MG63 (cell line): Measurements from ENCODE around the gene TMEM183A. TPM values are rescaled to one million over a fixed set of nuclear protein-coding genes. Genes with fewer than 3 reads are reported as not detected.
"Not testable (repeated sequence)": the region's sequence is repeated elsewhere in the genome, so short reads cannot be mapped to it uniquely, and the experiment has no call there.

Experiments used
- DNase-seq: peaks from one replicate; pipeline ENCODE4 v3.0.0-alpha.2; 2020
- H3K27me3 ChIP-seq: fragments of 250-450 bp; sonication (Bioruptor Pico); 2 replicates; pipeline ENCODE4 v1.5.1; 2020; ENCODE audit warnings: mild to moderate bottlenecking, moderate library complexity
- H3K36me3 ChIP-seq: fragments of 250-450 bp; sonication (Bioruptor Pico); 2 replicates; pipeline ENCODE4 v1.5.1; 2020; ENCODE audit warnings: mild to moderate bottlenecking, moderate library complexity
- H3K4me3 ChIP-seq: fragments of 250-450 bp; sonication (Bioruptor Pico); 2 replicates; pipeline ENCODE4 v1.5.1; 2020; ENCODE audit warnings: mild to moderate bottlenecking, moderate library complexity
- H3K9me3 ChIP-seq: fragments of 250-450 bp; sonication (Bioruptor Pico); 2 replicates; pipeline ENCODE4 v1.5.1; 2020; ENCODE audit warnings: mild to moderate bottlenecking, moderate library complexity
- total RNA-seq: library from RNA; depleted of rRNA; stranded (reverse); fragments of >200 nt; shearing (Covaris generic); gene quantifications from 2 replicates; pipeline ENCODE4 v1.2.3, GENCODE V29; 2014; ENCODE audit warnings: low replicate concordance

Gene TMEM183A
- total RNA-seq, 1 experiment from 2014 or later: 153 TPM

- no peaks in the 10 kb centered on the region for H3K27me3 ChIP-seq
- DNase-seq: no peak
- no peaks in the 10 kb centered on the region for H3K9me3 ChIP-seq
- H3K36me3 ChIP-seq: peaks cover 96% of the 10 kb centered on the region
- no peak overlapping the region for H3K4me3 ChIP-seq
Measured at GRCh38 chr1:203017061-203017460, 9.9 kb downstream of the TMEM183A start.

GRCh38 chr1:203017692-203018091, 10.5 kb downstream of the TMEM183A start:
- Histone ChIP-seq H3K27me3 (no peaks in the 10 kb centered on the region), H3K9me3 (no peaks in the 10 kb centered on the region), H3K4me3 (no peak overlapping the region), H3K36me3 (peaks cover 96% of the 10 kb centered on the region)
- DNase-seq: no peak

- H3K9me3 ChIP-seq, DNase-seq, H3K4me3 ChIP-seq, H3K27me3 ChIP-seq: not testable (repeated sequence)
- peaks cover 66% of the 10 kb centered on the region for H3K36me3 ChIP-seq
Measured at GRCh38 chr1:203022855-203023254, 15.7 kb downstream of the TMEM183A start.

- DNase-seq: no peak
- Histone ChIP-seq H3K4me3 (peak overlapping the region; percentile 69), H3K36me3 (peaks cover 40% of the 10 kb centered on the region)
Measured at GRCh38 chr1:203025686-203026030, 18.5 kb downstream of the TMEM183A start.

GRCh38 chr1:203026031-203026665, 19.0 kb downstream of the TMEM183A start, which contains the start of gene PPFIA4:
TSS of gene PPFIA4 (plus strand) at chr1:203026491. CDS start at chr1:203039009, 12,518 bp downstream.
- no peaks in the 10 kb centered on the region for H3K9me3 ChIP-seq
- peaks cover 37% of the 10 kb centered on the region for H3K36me3 ChIP-seq
- H3K27me3 ChIP-seq: 0 out of 2 replicates have a peak, but pooled peaks cover 3% of the 10 kb centered on the region
- peak; percentile 87 for DNase-seq
- peak within 1 kb of the TSS; percentile 69 for H3K4me3 ChIP-seq

More at GRCh38 chr1:203025686-203026030, 18.5 kb downstream of the TMEM183A start:
- no peaks in the 10 kb centered on the region for H3K9me3 ChIP-seq
- 0 out of 2 replicates have a peak, but pooled peaks cover 3% of the 10 kb centered on the region for H3K27me3 ChIP-seq

GRCh38 chr1:203026666-203027663, 19.8 kb downstream of the TMEM183A start:
- H3K9me3 ChIP-seq: no peaks in the 10 kb centered on the region
- 0 out of 2 replicates have a peak, but pooled peaks cover 3% of the 10 kb centered on the region for H3K27me3 ChIP-seq
- peaks cover 29% of the 10 kb centered on the region for H3K36me3 ChIP-seq
- peak overlapping the region; percentile 69 for H3K4me3 ChIP-seq
- DNase-seq: no peak

- Histone ChIP-seq H3K36me3 (peaks cover 21% of the 10 kb centered on the region), H3K27me3 (0 out of 2 replicates have a peak, but pooled peaks cover 3% of the 10 kb centered on the region), H3K4me3 (no peak overlapping the region), H3K9me3 (no peaks in the 10 kb centered on the region)
- no peak for DNase-seq
Measured at GRCh38 chr1:203028067-203028783, 21.1 kb downstream of the TMEM183A start.

GRCh38 chr1:203028784-203029553, 21.8 kb downstream of the TMEM183A start:
- H3K4me3 ChIP-seq: no peak overlapping the region
- H3K27me3 ChIP-seq: 0 out of 2 replicates have a peak, but pooled peaks cover 3% of the 10 kb centered on the region
- no peak for DNase-seq
- peaks cover 14% of the 10 kb centered on the region for H3K36me3 ChIP-seq
- no peaks in the 10 kb centered on the region for H3K9me3 ChIP-seq

GRCh38 chr1:203031467-203031866, 24.3 kb downstream of the TMEM183A start:
- DNase-seq: no peak
- Histone ChIP-seq H3K36me3 (no peaks in the 10 kb centered on the region), H3K27me3 (0 out of 2 replicates have a peak, but pooled peaks cover 2% of the 10 kb centered on the region), H3K9me3 (no peaks in the 10 kb centered on the region), H3K4me3 (no peak overlapping the region)

- Histone ChIP-seq H3K4me3 (no peak overlapping the region), H3K36me3 (no peaks in the 10 kb centered on the region), H3K27me3 (no peaks in the 10 kb centered on the region), H3K9me3 (no peaks in the 10 kb centered on the region)
- no peak for DNase-seq
Measured at GRCh38 chr1:203033287-203033686, 26.1 kb downstream of the TMEM183A start.

GRCh38 chr1:203033917-203034316, 26.7 kb downstream of the TMEM183A start:
- Histone ChIP-seq H3K4me3 (no peak overlapping the region), H3K27me3 (no peaks in the 10 kb centered on the region), H3K9me3 (no peaks in the 10 kb centered on the region), H3K36me3 (no peaks in the 10 kb centered on the region)
- DNase-seq: no peak

- no peak for DNase-seq
- H3K4me3 ChIP-seq: no peak overlapping the region
- H3K27me3 ChIP-seq: no peaks in the 10 kb centered on the region
- H3K9me3 ChIP-seq: no peaks in the 10 kb centered on the region
- 0 out of 2 replicates have a peak, but pooled peaks cover under 1% of the 10 kb centered on the region for H3K36me3 ChIP-seq
Measured at GRCh38 chr1:203034422-203035110, 27.4 kb downstream of the TMEM183A start.

- H3K36me3 ChIP-seq: 0 out of 2 replicates have a peak, but pooled peaks cover 2% of the 10 kb centered on the region
- H3K4me3 ChIP-seq: no peak overlapping the region
- H3K27me3 ChIP-seq: no peaks in the 10 kb centered on the region
- no peaks in the 10 kb centered on the region for H3K9me3 ChIP-seq
- no peak for DNase-seq
Measured at GRCh38 chr1:203035111-203036000, 28.2 kb downstream of the TMEM183A start.

GRCh38 chr1:203036135-203036534, 29.0 kb downstream of the TMEM183A start:
- 0 out of 2 replicates have a peak, but pooled peaks cover 2% of the 10 kb centered on the region for H3K36me3 ChIP-seq
- no peak for DNase-seq
- no peak overlapping the region for H3K4me3 ChIP-seq
- H3K27me3 ChIP-seq: no peaks in the 10 kb centered on the region
- no peaks in the 10 kb centered on the region for H3K9me3 ChIP-seq
